GM12801 (cell line): ENCODE data around the gene KCNJ6.

Experiments used
- CTCF ChIP-seq: IDR thresholded peaks from one replicate; pipeline ENCODE4 v1.5.1; 2011; ENCODE audit warnings: control low read depth; ENCODE audit not compliant: insufficient read length; ENCODE audit errors: extremely low read depth

The KCNJ6 gene

GRCh38 chr21:37628362-37628761 lies 287.9 kb downstream of the KCNJ6 start:
- no peak for TF ChIP-seq CTCF

GRCh38 chr21:37627561-37627960 lies 288.7 kb downstream of the KCNJ6 start:
- TF ChIP-seq CTCF = no peak

GRCh38 chr21:37627074-37627473 lies 289.2 kb downstream of the KCNJ6 start:
- TF ChIP-seq CTCF = no peak

DNA sequence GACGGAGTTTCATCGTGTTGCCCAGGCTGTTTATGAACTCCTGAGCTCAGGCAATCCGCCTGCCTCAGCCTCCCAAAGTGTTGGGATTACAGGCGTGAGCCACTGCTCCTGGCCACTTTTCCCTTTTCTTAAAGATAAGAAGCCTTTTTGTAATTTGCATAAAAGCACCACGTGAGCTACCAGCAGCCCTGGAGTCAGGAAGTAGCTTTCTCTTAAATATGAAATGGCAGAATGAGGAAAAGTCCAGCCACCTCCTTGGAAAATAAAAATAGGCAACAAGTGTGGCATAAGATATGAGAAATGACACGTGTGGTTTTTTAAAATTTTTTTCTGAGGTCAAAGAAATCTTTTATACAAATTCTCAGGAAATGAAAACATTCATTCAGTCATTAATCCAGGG lies 289.9 kb downstream of the KCNJ6 start:
- TF ChIP-seq CTCF = no peak

GRCh38 chr21:37623689-37624088 lies 292.6 kb downstream of the KCNJ6 start:
- no peak for TF ChIP-seq CTCF

- TF ChIP-seq CTCF = no peak
Observed at GRCh38 chr21:37623183-37623582, 293.1 kb downstream of the KCNJ6 start.

- TF ChIP-seq CTCF = no peak
Observed at GRCh38 chr21:37622755-37623154, 293.5 kb downstream of the KCNJ6 start.

GRCh38 chr21:37620401-37620800 lies 295.9 kb downstream of the KCNJ6 start:
- TF ChIP-seq CTCF = no peak
